NK-92 (cell line): ENCODE measurements around the gene RHPN2.
"Not testable (repeated sequence)": the region's sequence is repeated elsewhere in the genome, so short reads cannot be mapped to it uniquely, and the experiment has no call there.

Experiments
- DNase-seq: peaks from one replicate; lab custom pipeline; 2025; ENCODE audit not compliant: unreplicated experiment; lab: John Stamatoyannopoulos, UW

Gene RHPN2

DNA sequence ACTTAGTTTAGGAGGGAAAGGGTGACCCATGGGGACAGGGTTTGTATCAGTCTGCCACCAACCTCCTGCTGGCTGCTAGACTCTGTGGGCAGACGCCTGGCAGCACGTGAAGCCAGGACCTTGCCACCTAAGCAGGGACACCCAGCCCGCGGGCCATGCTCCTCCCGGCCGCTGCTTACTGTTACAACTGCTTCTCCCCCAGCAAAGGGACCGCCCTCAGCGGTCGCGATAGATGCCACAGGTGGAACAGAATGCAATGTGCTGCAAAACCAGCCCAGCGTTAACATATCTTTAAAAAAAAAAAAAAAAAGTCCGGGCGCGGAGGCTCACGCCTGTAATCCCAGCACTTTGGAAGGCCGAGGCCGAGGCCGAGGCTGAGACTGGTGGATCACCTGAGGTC lies 1.9 kb upstream of the RHPN2 start:
- no peak for DNase-seq

DNA sequence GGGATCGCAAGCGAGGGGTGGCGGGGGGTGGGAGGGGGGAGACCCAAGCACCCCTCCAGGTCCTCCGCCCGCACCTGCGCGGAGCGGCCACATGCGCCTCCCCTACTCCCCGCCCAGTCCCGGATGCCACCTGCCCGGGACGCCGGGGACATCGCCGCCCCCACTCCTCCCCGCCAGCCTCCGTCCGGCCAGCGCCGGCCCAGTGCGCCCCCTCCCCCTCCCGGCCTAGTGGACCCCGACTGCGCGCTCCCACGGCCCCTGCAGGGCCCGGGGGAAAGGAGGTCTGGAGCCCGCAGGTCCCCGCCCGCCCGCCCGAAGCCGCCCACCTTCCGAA lies 263 bp downstream of the RHPN2 start:
- no peak for DNase-seq

DNA sequence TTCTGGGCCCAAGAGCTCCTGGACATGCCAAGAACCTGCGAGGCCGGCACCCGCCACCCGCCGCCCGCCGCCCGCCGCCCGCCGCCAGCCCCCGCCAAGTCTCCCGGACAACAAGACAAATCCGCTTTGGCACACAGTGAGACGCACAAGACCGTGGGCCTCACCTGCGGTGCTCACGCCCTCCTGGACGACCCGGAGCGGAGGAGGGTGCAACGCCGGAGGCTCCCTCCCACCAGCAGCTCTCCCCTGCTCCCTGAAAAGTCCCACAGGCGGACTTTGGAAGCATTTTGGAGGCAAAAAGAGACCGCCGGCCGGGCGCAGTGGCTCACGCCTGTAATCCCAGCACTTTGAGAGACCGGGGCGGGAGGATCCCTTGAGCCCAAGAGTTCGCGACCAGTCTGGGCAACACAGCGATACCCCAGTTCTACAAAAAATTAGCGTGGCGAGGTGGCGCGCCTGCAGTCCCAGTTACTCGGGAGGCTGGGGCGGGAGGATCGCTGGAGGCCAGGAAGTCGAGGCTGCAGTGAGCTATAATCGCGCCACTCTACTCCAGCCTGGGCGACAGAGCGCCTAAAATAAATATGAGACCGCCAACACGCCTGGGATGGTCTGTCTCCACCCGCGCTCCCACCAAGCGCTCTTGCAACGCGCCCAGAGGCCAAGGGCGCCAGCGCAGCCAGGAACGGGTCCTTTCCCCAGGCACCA lies 783 bp downstream of the RHPN2 start:
- no peak for DNase-seq

DNA sequence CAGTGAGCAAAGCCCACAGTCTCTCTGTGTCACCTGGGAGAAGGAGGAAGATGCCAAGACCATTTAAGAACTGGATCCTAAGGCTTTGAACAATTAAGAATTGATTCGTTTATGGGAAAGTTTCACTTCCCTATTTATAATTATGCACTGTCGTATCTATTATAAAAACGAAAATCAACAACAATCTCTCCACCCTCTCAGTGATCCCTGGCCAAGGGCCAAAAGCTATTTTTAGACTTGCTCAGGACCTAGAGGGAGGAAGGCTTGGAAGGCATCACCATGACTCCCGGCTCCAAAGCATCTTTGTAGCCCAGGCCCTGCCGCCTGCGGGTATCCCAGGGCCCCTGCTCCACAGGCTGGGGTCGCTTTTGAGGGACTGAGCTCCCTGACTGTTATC lies 1.3 kb downstream of the RHPN2 start:
- DNase-seq: no peak

DNA sequence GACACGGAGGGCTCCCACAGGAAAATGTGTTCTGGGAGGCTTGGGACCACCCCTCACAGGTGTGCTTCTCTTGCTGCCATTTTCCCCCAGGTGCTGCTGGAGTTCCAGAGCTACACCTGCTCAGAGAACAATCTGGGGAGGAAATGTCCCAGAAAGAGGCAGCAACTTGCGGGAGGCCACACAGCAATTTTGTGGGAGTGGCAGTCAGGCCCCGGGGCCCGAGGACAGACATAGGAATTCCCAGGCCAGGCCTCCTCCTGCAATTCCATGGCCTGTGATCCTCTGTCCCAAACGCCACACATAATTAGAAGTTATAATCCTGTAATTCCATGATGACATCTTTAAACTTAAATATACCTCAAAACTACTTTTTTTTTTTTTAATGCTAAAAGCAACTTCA lies 1.8 kb downstream of the RHPN2 start:
- no peak for DNase-seq

DNA sequence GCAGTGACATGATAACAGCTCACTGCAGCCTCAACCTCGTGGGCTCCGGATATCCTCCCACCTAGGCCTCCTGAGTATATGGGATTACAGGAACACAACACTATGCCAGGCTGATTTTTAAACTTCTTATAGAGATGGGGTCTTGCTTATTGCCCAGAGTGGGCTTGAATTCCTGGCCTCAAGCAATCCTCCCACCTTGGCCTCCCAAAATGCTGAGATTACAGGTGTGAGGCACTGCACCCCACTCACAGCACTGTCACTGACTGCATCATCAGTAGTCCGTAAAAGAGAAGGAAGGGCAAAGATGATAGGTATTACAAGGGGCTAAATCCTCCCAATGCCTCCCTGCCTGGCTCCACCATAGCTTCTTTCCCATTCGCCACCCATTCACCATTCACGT lies 4.1 kb downstream of the RHPN2 start:
- no peak for DNase-seq

DNA sequence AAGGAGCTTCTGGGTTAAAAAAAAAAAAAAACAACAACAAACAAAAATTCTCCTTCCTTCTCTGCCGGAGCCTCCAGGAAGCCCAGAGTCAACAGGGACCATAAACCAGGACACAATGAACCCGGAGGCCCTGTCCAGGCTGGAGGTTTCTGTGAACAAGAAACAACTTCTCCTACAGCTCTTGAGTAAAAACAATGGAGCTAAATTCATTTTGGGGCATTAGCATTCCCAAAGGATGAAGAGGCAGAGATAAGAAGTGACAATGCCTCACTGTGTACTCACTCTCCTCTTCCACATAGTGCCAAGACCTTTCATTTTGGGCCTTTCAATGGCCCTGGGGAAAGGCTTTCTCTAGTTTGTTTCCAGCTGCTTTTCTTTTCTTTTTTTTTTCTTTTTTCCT lies 9.0 kb downstream of the RHPN2 start:
- no peak for DNase-seq

DNA sequence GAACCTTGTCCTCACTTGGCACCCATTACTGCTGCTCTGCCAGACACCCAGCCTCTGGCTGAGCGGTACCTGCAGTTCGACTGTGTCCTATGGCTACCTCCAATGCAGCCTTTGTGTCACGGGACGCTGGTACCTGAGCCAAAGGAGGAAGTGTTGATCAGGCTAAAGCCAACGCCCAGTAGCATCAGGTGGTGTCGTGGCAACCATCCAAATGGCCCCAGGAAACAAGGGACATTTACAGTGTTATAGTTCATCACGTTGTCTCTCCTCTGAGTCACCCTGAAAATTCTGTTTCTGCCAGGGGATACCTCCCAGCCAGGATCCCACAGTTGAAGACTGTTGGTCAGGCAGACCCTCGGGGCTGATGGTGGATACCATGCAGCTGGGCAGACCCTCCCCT lies 10.1 kb downstream of the RHPN2 start:
- no peak for DNase-seq

DNA sequence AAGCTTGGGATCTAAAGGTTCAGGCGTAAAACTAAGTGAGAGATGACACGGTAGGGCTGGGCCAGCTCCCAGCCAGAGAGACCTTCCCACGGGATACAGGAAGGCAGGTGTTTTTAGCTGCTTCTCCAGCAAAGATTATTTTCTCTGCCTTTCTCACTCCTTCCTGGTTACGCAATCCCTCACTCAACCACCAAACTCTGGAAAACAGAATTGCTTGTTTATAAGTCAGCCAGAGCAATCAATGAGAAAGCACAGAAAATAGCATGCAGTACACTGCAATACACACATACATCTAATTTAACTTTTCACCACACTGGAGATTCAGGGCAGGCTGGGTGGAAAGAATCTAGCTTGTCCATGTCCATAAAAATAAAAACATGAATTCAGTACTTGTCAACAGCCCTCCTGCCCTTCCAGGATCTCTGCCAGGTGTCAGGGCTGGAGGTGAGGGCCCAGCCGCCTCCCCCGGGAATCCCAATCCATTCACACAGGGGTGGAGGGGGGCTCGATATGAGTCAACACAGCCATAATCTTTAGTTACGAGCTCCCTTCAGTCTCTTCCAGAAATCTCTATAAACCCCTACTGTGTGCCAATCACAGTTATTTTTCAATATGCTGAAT lies 12.2 kb downstream of the RHPN2 start:
- no peak for DNase-seq

DNA sequence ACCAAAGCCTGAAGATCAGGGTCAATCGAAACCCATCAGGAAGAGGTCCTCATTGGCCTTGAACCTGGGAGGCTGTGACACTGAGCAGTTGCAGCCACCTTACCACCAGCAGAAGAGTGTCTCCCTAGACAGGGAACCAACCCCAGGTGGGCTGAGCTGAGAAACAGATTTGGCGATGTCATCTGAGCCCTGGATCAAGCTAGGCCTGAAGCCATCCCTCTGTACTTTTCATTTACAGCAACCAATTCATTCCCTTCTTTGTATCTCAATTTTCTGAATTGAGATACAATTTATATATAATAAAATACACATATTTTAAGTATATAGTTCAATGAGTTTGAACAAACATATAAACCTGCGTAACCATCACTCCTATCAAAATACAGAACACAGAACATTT lies 14.6 kb downstream of the RHPN2 start:
- no peak for DNase-seq

DNA sequence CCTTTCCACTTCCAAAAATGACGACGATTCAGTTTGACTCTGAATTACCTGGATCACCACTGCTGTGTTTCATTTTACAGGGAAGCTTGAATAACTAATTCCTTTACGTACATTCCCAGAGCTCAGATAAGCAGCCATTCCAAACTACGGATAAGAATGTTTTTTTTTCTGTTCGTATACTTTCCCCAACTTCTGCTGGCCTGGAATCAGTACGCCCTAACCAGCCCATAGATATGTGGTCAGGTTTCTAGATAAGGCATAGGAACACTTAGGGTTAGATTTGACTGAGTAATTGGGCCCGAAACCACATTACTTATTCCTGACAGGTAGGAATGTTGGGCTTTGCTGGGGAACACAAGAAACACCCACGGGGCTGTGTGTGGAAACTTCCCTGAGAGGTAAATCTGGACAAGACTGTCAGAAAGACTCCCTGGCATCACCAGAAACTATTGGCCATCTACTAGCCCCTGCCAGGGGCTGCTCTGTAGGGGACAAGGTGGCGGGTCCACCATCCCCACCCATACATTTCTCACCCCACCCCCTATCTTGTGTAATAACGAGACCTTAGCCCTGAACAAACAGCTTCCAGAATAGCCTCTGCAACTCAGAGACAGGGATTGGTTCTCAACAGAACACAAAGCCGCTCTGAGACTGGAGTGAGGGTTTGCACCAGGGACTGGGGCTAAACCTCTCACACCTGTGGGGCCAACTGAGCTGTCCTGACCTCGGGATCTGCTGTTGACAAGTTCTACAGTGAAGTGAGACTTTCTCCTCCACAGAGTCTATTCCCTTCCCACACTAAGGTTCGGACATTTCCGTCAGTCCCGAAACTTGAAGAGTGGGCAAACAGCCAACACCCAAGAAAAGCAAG lies 15.6 kb downstream of the RHPN2 start:
- no peak for DNase-seq

DNA sequence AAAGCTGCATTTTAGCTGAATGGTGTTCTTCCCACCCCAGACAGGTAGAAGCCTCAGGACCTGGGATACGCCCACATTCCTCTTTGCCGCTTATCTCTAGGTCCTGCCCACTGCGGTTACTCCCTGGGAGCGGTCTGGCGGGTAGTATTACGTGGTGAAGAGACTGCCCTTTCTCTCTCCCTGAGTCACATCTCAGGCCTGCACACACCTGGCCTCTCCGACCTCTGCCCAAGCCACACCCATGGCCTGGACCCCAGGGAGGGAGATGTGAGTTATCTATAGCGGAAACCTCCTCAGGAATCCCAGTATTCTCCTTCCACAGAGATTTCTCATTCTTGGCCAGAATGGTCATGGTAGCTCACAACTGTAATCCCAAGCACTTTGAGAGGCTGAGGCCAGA lies 17.3 kb downstream of the RHPN2 start:
- DNase-seq: no peak

DNA sequence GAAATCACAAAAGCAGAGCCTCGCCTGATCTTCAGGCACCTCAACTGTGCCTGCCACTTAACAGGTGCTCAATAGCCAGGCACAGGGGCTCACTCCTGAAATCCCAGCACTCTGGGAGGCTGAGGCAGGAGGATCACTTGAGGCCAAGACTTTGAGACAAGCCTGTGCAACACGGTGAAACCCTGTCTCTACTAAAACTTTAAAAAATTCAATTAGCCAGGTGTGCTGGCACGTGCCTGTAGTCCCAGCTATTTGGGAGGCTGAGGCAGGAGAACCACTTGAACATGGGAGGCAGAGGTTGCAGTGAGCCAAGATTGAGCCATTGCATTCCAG lies 22.9 kb downstream of the RHPN2 start:
- not testable (repeated sequence) for DNase-seq

DNA sequence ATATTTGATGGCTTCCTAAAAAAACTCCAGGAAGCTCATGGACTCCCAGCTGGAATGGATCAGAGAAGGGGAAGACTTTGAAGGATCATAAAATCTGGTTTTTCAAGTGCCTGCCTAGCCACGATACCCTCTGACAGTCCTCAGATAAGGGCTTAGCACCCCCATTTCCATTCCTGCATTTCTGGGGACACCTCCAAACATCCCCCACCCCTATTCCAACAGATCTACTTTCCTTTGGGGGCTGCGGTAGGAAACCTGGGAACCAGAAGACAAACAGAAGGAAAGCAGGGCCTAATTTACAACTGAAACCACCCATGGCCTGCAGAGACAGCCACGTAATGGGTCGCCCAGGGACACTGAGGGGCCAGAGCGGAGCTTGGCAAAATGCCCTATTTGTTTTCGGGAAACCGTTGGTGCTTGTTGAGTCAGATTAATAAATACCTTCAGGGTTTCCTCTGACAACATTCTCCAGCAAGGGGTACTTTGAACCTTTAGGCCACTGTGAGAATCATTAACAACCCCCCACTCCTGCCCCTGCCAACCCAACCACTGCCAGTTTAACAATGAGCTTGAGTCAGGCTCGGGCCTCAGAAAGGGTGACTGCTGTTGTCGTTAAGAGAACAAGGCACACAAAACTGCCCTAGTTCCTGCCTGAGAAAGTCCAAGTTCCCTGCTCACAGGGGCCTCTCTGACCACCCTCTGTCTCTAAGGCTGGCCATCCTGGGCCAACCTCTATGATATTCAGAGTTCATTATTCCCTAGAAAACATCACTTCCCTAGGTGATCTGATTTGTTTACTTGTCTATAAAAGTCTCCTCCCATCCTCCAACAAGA lies 23.5 kb downstream of the RHPN2 start:
- no peak for DNase-seq

DNA sequence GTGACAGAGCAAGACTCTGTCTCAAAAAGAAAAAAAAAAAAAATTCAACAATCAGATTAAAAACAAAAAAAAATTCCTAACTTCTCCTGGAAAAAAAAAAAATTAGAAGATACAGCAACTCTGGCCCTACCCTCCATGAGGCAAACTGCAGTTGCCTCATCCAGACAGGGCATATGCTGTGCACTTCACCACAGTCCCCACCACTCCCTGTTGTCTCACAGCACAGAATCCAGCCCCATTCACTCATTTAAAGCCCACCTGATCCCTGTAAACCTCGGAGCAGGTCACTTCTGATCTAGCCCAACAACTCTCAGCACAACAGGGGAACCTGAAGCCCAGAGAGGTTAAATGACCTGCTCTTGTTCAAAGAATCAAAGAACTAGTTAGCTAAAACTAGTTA lies 24.9 kb downstream of the RHPN2 start:
- no peak for DNase-seq

DNA sequence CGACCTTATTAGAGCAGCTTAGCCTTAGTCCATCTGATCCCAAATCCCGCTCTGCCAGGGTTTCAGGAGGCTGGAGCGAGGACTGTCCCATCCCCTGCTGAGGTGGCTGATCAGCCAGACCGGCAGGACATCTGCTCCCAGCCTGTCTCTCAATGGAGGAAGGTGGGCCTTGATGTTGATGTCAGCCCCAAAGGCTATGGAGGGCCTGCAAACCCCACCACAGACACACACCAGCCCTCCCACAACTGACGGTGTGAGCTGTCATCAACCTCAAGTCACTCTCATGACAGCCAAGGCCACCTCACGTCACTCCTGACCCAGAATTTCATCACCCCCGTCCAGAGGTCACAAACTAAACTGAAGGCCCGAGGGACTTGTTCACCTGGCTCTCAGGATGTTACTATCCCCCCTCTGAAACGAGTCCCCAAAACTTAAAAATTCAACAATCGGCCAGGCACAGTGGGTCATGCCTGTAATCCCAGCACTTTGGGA lies 25.5 kb downstream of the RHPN2 start:
- no peak for DNase-seq

DNA sequence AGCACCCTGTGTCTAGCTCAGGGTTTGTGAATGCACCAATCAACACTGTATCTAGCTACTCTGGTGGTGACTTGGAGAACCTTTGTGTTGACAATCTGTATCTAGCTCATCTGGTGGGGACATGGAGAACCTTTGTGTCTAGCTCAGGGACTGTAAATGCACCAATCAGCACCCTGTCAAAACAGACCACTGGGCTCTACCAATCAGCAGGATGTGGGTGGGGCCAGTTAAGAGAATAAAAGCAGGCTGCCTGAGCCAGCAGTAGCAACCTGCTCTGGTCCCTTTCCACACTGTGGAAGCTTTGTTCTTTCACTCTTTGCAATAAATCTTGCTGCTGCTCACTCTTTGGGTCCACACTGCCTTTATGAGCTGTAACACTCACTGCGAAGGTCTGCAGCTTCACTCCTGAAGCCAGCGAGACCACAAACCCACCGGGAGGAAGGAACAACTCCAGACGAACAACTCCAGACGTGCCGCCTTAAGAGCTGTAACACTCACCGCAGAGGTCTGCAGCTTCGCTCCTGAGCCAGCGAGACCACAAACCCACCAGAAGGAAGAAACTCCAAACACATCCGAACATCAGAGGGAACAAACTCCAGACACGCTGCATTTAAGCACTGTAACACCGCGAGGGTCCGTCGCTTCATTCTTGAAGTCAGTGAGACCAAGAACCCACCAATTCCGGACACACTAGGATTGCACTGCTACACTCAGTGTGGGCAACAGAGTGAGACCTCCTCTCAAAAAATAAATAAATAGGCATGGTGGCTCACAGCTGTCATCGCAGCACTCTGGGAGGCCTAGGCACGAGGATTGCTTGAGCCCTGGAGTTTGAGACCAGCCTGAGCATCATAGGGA lies 27.3 kb downstream of the RHPN2 start:
- DNase-seq: not testable (repeated sequence)

DNA sequence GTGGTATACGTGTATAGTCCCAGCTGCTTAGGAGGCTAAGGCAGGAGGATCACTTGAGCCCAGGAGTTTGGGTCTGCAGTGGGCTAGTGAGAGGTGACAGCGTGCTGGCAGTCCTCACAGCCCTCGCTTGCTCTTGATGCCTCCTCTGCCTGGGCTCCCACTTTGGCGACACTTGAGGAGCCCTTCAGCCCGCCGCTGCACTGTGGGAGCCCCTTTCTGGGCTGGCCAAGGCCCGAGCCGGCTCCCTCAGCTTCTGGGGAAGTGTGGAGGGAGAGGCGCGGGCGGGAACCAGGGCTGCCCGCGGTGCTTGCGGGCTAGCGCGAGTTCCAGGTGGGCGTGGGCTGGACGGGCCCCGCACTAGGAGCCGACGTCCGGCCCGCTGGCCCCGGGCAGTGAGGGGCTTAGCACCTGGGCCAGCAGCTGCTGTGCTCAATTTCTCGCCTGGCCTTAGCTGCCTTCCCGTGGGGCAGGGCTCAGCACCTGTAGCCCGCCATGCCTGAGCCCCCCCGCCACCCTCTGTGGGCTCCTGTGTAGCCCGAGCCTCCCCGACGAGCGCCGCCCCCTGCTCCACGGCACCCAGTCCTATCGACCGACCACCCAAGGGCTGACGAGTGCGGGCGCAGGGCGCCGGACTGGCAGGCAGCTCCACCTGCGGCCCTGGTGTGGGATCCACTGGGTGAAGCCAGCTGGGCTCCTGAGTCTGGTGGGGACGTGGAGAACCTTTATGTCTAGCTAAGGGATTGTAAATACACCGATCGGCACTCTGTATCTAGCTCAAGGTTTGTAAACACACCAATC lies 28.1 kb downstream of the RHPN2 start:
- DNase-seq: not testable (repeated sequence)

DNA sequence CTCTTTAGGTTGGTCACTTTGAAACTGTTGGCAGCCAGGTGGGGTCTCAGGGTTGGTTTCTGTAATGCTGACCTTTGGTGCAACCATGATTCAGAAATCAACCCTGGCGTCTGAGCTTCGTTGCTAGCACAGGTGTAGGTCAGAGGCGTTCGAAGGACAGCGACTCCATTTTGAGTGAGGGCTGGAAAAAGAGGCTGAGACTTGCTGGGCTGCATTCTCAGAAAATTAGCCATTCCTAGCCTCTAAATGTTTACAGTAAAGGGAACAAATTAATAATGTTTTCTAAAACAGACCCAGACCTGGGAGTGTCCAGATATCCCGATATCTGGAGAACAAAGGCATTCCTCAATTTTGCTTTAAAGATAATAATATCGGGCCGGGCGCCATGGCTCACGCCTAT lies 29.2 kb downstream of the RHPN2 start:
- DNase-seq: no peak
